ENCODE data around the gene NOPCHAP1. TPM values are rescaled to one million over a fixed set of nuclear protein-coding genes. Genes with fewer than 3 reads are reported as not detected.

Gene NOPCHAP1
- total and polyA plus RNA-seq, 2 donors from 2014 or later: 14.8 to 15.3 TPM

DNA sequence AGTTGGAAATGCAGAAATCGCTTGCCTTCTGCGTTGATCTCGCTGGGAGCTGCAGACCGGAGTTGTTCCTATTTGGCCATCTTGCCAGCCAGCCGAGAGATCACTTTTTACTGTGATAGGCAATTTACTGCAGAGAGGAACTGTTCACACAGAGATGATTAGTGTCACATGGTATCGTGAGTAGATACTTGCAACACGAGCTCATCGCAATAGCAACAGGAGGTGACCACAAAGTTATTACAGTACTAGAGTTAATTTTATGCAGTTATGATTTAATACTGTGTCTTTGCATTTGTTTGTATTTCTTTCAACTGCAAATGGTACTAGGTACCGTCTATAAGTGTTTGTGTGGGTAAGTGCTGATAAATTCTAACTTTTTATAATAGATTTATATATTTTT is 27.8 kb downstream of the NOPCHAP1 start:
- Histone ChIP-seq H3K9ac (ENCODE audit: low read length in 3 of 3) (no peak overlapping the region), H3K36me3 (ENCODE audit: control insufficient read depth in 2 of 3, insufficient read depth in 3 of 3, low read length in 3 of 3) (no peaks in the 10 kb centered on the region), H3K27me3 (ENCODE audit: control insufficient read depth, insufficient read depth, low read length) (no peaks in the 10 kb centered on the region), H3K4me3 (ENCODE audit: low read length in 3 of 3) (no peak overlapping the region), H3K27ac (ENCODE audit: low read depth in 2 of 2, low read length in 2 of 2) (no peak overlapping the region), H3K4me1 (ENCODE audit: control insufficient read depth in 2 of 3, insufficient read depth in 2 of 3, low read depth in 1 of 3, low read length in 3 of 3) (no peaks in the 10 kb centered on the region), H3K9me3 (ENCODE audit: control insufficient read depth in 2 of 3, insufficient read depth in 1 of 3, low read length in 3 of 3) (no peaks in the 10 kb centered on the region)
- FAIRE-seq (no peak), DNase-seq (no peak)
- TF ChIP-seq, protein P1, sequence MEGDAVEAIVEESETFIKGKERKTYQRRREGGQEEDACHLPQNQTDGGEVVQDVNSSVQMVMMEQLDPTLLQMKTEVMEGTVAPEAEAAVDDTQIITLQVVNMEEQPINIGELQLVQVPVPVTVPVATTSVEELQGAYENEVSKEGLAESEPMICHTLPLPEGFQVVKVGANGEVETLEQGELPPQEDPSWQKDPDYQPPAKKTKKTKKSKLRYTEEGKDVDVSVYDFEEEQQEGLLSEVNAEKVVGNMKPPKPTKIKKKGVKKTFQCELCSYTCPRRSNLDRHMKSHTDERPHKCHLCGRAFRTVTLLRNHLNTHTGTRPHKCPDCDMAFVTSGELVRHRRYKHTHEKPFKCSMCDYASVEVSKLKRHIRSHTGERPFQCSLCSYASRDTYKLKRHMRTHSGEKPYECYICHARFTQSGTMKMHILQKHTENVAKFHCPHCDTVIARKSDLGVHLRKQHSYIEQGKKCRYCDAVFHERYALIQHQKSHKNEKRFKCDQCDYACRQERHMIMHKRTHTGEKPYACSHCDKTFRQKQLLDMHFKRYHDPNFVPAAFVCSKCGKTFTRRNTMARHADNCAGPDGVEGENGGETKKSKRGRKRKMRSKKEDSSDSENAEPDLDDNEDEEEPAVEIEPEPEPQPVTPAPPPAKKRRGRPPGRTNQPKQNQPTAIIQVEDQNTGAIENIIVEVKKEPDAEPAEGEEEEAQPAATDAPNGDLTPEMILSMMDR (IDR thresholded peaks at IDR 0.05; ENCODE audit: borderline replicate concordance, extremely low read depth, insufficient read depth): no peak
- intact Hi-C loops (cut with DNase I): no loop called here

DNA sequence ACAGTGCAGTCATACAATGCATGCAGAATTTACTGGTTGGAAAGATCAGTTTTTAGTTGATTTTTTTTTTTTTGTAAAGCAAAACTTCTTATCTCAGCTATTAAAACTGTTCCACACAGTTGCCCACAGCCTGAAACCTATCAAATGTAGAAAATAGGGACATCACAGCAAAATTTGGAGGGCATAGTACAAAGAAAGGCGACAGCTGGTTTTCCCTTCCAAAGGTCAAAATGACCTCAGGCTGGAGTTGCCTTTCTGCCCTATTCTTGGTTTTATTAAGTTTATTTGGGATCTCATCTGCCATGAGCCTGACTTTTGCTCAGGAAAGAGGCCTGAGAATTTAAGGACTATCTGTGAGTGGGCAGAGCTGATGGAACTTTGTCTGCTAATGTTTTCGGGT is 28.5 kb downstream of the NOPCHAP1 start:
- Histone ChIP-seq H3K4me3 (ENCODE audit: low read length in 3 of 3) (no peak overlapping the region), H3K4me1 (ENCODE audit: control insufficient read depth in 2 of 3, insufficient read depth in 2 of 3, low read depth in 1 of 3, low read length in 3 of 3) (no peaks in the 10 kb centered on the region), H3K9ac (ENCODE audit: low read length in 3 of 3) (no peak overlapping the region), H3K27ac (ENCODE audit: low read depth in 2 of 2, low read length in 2 of 2) (no peak overlapping the region), H3K9me3 (ENCODE audit: control insufficient read depth in 2 of 3, insufficient read depth in 1 of 3, low read length in 3 of 3) (no peaks in the 10 kb centered on the region), H3K27me3 (ENCODE audit: control insufficient read depth, insufficient read depth, low read length) (no peaks in the 10 kb centered on the region), H3K36me3 (ENCODE audit: control insufficient read depth in 2 of 3, insufficient read depth in 3 of 3, low read length in 3 of 3) (no peaks in the 10 kb centered on the region)
- FAIRE-seq (no peak), DNase-seq (no peak)
- TF ChIP-seq, protein P1 (IDR thresholded peaks at IDR 0.05; ENCODE audit: borderline replicate concordance, extremely low read depth, insufficient read depth): no peak
- intact Hi-C loops (cut with DNase I): no loop called here

DNA sequence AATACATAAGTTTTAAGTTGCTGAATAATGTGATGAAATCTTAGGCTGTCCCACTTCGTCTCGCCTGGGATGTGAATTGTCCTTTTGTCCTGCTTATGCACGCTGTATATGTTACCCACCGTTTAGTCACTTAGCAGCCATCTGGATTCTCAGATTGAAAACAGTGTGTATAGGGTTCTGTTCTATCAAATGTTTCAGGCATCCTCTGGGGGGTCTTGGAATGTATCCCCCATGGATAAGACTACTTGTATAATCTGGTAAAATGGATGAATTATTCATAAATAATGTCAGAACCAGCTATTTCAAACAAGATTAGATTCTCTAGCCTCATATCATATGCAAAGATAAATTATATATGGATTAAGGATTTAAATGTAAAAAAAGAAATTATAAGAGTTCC is 29.4 kb downstream of the NOPCHAP1 start:
- Histone ChIP-seq H3K9me3 (ENCODE audit: control insufficient read depth in 2 of 3, insufficient read depth in 1 of 3, low read length in 3 of 3) (no peaks in the 10 kb centered on the region), H3K27ac (ENCODE audit: low read depth in 2 of 2, low read length in 2 of 2) (no peak overlapping the region), H3K36me3 (ENCODE audit: control insufficient read depth in 2 of 3, insufficient read depth in 3 of 3, low read length in 3 of 3) (no peaks in the 10 kb centered on the region), H3K9ac (ENCODE audit: low read length in 3 of 3) (no peak overlapping the region), H3K27me3 (ENCODE audit: control insufficient read depth, insufficient read depth, low read length) (no peaks in the 10 kb centered on the region), H3K4me3 (ENCODE audit: low read length in 3 of 3) (no peak overlapping the region), H3K4me1 (ENCODE audit: control insufficient read depth in 2 of 3, insufficient read depth in 2 of 3, low read depth in 1 of 3, low read length in 3 of 3) (no peaks in the 10 kb centered on the region)
- intact Hi-C loops (cut with DNase I): no loop called here
- FAIRE-seq: no peak
- TF ChIP-seq, protein P1 (IDR thresholded peaks at IDR 0.05; ENCODE audit: borderline replicate concordance, extremely low read depth, insufficient read depth): no peak
- no peak for DNase-seq

DNA sequence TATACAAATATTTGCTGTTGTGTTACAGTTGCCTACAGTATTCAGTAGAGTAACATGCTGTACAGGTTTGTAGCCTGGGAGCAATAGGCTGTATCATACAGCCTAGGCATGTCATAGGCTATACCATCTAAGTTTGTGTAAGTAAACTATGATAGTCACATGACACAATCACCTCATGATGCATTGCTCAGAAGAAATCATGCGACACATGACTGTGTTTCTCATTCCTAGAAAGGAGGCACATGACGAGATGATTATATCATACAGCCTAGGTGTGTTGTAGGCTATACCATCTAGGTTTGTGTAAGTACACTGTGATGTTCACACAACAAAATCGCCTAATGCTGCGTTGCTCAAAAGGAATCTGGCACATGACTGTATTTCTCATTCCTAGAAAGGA is 31.9 kb downstream of the NOPCHAP1 start:
- intact Hi-C loops (cut with DNase I): no loop called here
- FAIRE-seq (no peak), DNase-seq (no peak)
- TF ChIP-seq, protein P1 (IDR thresholded peaks at IDR 0.05; ENCODE audit: borderline replicate concordance, extremely low read depth, insufficient read depth): no peak
- no peak overlapping the region for H3K27ac ChIP-seq (ENCODE audit: low read depth in 2 of 2, low read length in 2 of 2)
- H3K36me3 ChIP-seq (ENCODE audit: control insufficient read depth in 2 of 3, insufficient read depth in 3 of 3, low read length in 3 of 3): no peaks in the 10 kb centered on the region
- no peak overlapping the region for H3K4me3 ChIP-seq (ENCODE audit: low read length in 3 of 3)
- H3K9me3 ChIP-seq (ENCODE audit: control insufficient read depth in 2 of 3, insufficient read depth in 1 of 3, low read length in 3 of 3): no peaks in the 10 kb centered on the region
- no peak overlapping the region for H3K9ac ChIP-seq (ENCODE audit: low read length in 3 of 3)
- H3K27me3 ChIP-seq (ENCODE audit: control insufficient read depth, insufficient read depth, low read length): no peaks in the 10 kb centered on the region
- no peaks in the 10 kb centered on the region for H3K4me1 ChIP-seq (ENCODE audit: control insufficient read depth in 2 of 3, insufficient read depth in 2 of 3, low read depth in 1 of 3, low read length in 3 of 3)

Data from kidney (tissue), 14 donors.